ENCODE results near the gene JPH3. TPM values are rescaled to one million over a fixed set of nuclear protein-coding genes. Genes with fewer than 3 reads are reported as not detected.

JPH3 gene
- total RNA-seq, 1 experiment from 2014 or later, result 32.7 TPM

DNA sequence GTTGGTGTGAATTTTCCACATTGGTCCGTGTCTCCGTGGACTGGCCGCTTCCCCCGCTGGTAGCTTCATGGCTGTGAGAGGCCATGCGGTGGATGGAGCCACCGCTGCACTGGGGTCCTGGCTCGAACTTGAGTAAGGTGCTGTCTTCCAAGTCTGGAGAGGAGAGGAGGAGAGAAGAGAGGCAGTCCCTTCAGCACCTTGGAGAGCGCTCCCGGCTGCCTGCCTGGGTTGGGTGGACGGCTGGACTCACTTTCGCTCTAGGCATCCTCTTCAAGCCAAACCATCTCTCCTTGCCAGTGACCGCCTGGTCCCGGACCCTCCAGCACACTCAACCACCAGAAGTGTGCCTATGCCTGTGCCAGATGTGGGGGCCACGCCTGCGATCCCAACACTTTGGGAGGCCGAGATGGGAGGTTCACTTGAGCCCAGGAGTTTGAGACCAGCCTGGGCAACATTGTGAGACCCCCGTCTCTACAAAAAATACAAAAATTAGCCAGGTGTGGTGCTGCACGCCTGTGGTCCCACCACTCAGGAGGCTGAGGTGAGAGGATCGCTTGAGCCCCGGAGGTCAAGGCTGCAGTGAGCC, 6.2 kb downstream of the JPH3 start:
- Mint-ChIP-seq H3K9me3 (no peaks in the 10 kb centered on the region), H3K27me3 (ENCODE audit: low read depth) (peaks cover 13% of the 10 kb centered on the region), H3K36me3 (ENCODE audit: insufficient read depth in 1 of 3, low read depth in 3 of 3) (peaks cover 0 to 19% (median 5%) of the 10 kb centered on the region in 3 experiments; a peak in 3 of 7 replicates), H3K4me3 (no peak overlapping the region), H3K27ac (no peak overlapping the region), H3K4me1 (peaks cover 19 to 28% of the 10 kb centered on the region in 2 experiments)
- peak; percentile 83 for DNase-seq
- 0 out of 2 replicates have a peak, but pooled peaks cover 3% of the 10 kb centered on the region for H3K4me1 ChIP-seq (ENCODE audit: insufficient read depth, low read length)
- H3K23ac ChIP-seq (ENCODE audit: insufficient read length, low read depth, low read length), result no peak overlapping the region
- H2BK120ac ChIP-seq (ENCODE audit: low read depth, low read length, poor library complexity, severe bottlenecking), result no peak overlapping the region
- TF ChIP-seq CTCF (conservative IDR thresholded peaks at IDR 0.05), result no peak
- peaks cover 4% of the 10 kb centered on the region for H3K79me1 ChIP-seq (ENCODE audit: insufficient read depth, low read depth, low read length, poor library complexity, severe bottlenecking)
- no peaks in the 10 kb centered on the region for H3K9me3 ChIP-seq (ENCODE audit: control insufficient read depth, low read depth, low read length)
- H2BK20ac ChIP-seq (ENCODE audit: low read depth, low read length, poor library complexity, severe bottlenecking), result no peak overlapping the region
- H2BK5ac ChIP-seq (ENCODE audit: insufficient read length, low read length), result no peak overlapping the region
- H3K27me3 ChIP-seq (ENCODE audit: insufficient read depth, low read length), result no peaks in the 10 kb centered on the region
- H2BK15ac ChIP-seq (ENCODE audit: low read depth, low read length), result no peak overlapping the region
- H3K14ac ChIP-seq (ENCODE audit: insufficient read depth, low read length), result no peak overlapping the region
- peaks cover 2% of the 10 kb centered on the region for H4K20me1 ChIP-seq (ENCODE audit: control insufficient read depth, insufficient read depth, insufficient read length)
- H3K18ac ChIP-seq (ENCODE audit: insufficient read length, low read depth, low read length), result no peak overlapping the region
- H4K8ac ChIP-seq (replicated peaks; ENCODE audit: insufficient read length, low read depth, low read length), result no peak overlapping the region
- H3K79me2 ChIP-seq (ENCODE audit: insufficient read depth, low read length), result no peaks in the 10 kb centered on the region; the same call in 1 of the 2 replicates
- no CpG with 5 or more reads among the region's 20 CpGs for WGBS (ENCODE audit: extremely low coverage, insufficient read length, low lambda C conversion rate)
- H2BK12ac ChIP-seq (ENCODE audit: insufficient read length, low read depth, low read length), result no peak overlapping the region
- no peak overlapping the region for H3K27ac ChIP-seq (ENCODE audit: insufficient read length, low read depth, low read length)
- H3T11ph ChIP-seq (ENCODE audit: low read length), result no peak overlapping the region
- H2AFZ ChIP-seq (ENCODE audit: low read length), result no peak overlapping the region
- H3K9ac ChIP-seq (ENCODE audit: extremely low read depth, insufficient read length, low read length), result no peak overlapping the region
- no peak overlapping the region for H3K56ac ChIP-seq (ENCODE audit: insufficient read length, low read depth, low read length)
- H3K4ac ChIP-seq (ENCODE audit: low read depth, low read length), result no peak overlapping the region
- peaks cover 6% of the 10 kb centered on the region for H3K23me2 ChIP-seq (ENCODE audit: insufficient read length, low read depth, low read length, poor library complexity, severe bottlenecking)
- H2AK5ac ChIP-seq (ENCODE audit: insufficient read length, low read length), result no peak overlapping the region
- no peak overlapping the region for H4K91ac ChIP-seq (ENCODE audit: insufficient read length, low read depth, low read length)
- no peak overlapping the region for H3K4me2 ChIP-seq (ENCODE audit: insufficient read depth, insufficient read length, low read length)
- no peak overlapping the region for H4K5ac ChIP-seq (ENCODE audit: insufficient read length, low read depth, low read length)

All from H9 (cell line).